Dermis microvascular lymphatic vessel endothelial cell (primary cell): Measurements from ENCODE around the gene NKD1. TPM values are rescaled to one million over a fixed set of nuclear protein-coding genes. Genes with fewer than 3 reads are reported as not detected.
A peak's percentile ranks its signal among the peaks of the same experiment; 100 is the strongest.

Experiments used
- DNase-seq, 2 donors: peaks; one replicate each; pipeline versions ENCODE4 v3.0.0 to v3.0.0-alpha.2; 2010; ENCODE audit warnings: low read depth in 2 of 2
- total RNA-seq: library from RNA; depleted of rRNA; stranded (reverse); fragments of >200 nt; gene quantifications from 2 replicates; pipeline ENCODE4 v1.2.1, GENCODE V29; 2014

Gene NKD1
- total RNA-seq, 1 donor from 2014 or later, result under 0.01 TPM

GRCh38 chr16:50673496-50674275, 125.5 kb downstream of the NKD1 start:
- no peak for DNase-seq

- no peak for DNase-seq
These were observed 126.6 kb downstream of the NKD1 start for GRCh38 chr16:50674831-50675230.

DNA sequence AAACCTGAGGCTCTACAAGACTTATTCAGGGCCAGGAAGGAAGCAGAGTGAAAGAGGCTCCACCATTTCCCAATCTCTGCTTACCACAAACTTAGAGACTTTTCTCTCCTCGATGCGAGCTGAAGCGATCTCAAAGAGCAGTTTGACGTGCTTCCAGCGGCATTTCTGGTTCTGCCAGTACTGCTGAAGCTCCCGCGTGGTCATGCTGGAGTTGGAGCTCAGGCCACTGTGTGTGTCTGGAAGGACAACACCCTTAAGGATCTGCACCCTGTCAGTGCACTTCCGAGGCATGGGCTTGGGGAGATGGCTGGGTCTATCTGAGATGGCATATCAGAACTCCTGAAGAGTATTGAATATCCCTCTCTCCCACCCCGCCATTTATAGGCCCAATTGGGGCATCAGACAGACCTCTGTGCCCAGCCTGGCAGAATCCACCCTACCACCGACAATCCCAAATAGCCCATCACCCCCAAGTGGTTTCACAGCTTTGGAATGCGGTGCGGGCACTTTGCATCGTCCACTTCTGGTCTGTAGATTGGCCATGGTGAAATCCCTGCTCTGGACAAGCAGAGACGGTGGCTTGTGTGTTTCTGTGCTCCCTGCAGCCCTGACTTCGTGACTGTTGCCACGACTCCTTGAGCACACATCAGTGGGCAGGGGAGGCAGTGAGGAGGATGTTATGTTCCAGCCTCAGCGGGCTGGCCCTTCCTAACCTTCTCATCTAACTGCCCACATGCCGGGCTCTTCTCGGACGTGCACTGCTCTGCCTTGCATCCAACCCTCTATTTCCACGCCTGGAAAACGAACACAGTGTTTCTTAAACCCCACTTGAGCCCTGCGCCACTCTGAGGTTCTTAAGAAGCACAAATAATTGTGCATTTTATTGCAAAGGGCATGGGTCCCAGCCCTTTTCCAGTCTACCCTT, 127.8 kb downstream of the NKD1 start:
- DNase-seq, result no peak

DNA sequence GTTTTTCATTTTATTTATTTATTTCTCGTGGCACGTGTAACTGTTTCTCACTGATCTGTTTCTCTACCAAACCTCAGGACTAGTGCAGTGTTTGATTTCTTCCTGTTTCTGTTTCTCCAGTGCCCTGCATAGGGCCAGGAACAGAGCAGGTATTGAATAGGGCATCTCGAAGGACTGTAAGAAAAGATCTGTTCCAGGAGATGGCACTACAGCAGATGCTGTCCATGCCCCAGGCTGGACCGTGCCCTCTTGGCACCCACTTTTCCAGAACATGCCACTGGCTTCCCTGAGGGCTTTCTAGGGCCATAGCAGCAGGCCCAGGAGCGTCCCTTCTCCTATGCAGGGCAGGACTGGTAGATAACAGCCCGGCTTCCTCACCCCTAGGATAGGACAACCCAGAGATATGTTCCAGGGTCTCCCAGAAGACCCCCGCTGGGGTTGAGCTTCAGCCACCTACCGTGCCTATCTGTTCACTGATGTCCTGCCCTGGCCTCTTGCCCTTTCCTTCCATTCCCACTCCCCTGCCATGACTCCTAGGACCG, 128.6 kb downstream of the NKD1 start:
- no peak for DNase-seq

DNA sequence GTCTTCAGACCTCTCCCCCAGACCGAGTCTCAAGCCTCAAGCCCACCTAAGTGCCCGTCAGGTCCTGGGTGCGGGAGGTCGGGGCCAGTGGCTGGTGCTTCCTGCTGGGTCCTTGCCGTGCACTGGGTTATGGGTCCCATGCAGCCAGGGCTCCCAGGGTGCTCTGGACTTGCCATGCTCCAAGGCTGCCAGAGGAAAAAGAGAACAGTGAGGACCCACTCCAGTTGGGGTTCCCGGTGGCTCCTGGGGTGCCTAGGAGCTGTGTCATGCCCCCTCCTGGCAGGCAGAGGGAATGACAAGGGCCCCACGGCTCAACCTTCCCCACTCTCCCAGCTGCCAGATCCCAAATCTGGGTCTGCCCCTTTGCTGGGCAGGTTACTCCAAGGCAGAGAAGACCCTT, 129.2 kb downstream of the NKD1 start:
- DNase-seq, result no peak

DNA sequence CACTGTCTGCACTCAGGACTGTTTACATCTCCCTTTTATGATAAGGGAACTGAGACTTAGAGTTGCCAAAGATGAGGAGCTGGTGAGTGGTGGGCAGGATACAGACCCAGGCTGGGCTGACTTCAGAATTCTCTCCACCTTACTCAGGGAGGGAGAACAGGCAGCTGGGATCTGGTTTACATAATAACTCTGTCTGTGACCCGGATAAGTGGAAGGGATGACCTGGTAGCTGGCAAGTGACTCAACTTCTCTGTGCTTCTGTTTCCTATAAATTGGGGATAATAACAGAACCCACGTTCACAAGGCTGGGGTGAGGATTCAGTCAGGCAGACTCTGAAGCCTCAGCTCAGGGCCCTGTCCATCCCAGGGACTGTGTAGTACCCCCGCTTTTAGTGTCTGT, 130.3 kb downstream of the NKD1 start:
- DNase-seq, result no peak

DNA sequence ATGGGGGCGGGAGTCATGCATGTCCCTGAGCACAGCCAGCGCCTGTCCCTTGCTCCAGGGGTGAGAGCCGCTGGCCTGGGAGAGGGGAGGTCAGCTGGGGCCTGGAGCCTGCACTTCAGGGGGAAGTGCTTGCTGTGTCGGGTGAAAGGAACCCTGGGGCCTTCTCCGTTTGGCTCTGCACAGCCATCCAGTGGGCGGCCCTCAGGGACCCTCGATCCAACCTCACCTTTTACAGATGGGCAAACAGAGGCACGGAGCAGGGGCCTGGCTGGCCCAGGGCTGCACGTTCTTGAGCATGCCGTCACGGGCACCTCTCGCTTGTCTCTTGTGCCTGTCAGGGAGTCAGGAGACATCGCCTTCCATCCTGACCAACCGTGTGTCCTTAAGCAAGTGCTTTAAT, 131.1 kb downstream of the NKD1 start:
- no peak for DNase-seq

DNA sequence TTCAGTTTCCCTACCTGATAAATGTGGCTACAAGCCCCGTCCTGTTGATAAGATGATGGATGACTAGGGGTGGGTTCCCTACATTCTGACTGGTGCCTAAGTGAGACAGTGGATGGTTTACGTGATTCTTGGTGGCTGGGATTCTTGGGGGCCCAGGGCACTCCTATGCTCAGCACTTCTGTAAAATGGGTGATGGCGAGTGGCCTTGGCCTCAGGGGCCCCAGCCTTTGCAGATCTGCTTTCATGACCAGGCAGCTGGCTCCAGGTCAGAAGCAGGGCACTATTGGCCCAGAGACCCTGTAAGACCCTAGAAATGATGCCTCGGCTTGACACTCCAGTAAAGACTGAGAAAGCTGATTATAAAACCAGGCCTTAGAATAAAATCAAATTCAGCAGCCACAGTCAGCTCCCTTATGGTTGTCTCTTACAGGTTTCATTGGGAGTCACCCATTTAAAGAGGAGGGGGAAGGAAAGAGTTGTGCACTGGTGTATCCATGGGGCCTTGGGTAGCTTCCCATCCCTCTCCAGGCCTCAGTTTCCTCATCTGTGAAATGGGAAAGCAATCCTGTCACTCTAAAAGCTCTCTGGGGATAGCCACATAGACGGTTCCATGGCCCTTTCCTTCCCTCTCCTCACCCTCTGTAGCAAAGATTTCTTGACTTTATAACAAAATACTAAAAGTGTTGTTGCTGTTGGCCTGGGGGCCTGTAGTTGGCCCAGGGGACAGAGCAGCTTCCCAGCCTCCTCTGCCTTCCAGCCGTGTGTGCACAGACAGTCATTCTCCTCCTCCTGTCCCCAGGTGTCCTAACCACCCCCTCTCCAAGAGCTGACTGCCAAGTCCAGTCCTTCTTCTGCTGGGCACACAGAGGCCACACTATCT, 131.7 kb downstream of the NKD1 start:
- DNase-seq, result no peak

GRCh38 chr16:50680556-50680893, 132.3 kb downstream of the NKD1 start:
- DNase-seq, result no peak

DNA sequence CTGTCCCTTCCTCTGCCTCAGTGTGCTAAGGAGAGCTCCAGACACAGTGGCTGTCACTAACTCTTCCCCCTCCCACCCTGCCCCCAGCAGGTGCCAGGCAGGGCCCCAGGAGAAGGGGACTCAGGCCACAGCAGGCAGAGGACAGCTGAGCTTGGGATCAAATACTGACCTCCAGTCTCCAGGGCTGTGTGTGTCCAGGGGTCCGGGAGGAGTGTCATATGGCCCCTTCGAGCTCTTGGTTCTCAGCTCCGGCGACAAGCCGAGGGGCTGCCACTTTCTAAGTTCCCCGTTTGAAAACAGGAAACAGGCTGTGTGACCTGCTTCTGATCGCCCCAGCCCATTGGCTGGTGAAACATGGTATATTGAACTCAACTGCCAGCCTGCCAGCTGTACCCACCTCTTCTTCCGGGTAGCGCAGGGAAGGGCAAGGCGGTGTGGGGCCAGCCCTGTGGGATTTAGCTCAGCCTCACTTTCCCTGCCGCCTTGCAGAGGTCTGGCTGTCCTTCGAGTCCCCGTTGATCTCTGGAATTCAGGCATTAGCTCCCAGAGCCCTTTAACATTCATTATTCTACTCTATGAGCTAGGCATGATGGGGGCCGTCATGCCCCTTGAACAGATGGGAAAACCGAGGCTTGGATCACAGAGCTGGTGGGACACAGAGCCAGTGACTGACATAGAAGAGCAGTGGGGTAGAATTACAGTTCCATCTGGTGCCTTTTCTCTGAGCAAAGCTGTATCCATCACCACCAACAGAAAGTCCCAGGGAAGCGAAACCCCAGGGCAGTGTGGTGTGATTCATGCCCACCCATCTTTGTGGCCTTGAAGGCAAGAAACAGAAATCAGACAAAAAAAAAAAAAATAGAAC, 133.1 kb downstream of the NKD1 start, which contains the start of gene SNX20:
SNX20 (minus strand) TSS at position 292 of the 865 bp plus-strand sequence. CDS start 3,786 bp downstream, outside the sequence.
- DNase-seq, result no peak

DNA sequence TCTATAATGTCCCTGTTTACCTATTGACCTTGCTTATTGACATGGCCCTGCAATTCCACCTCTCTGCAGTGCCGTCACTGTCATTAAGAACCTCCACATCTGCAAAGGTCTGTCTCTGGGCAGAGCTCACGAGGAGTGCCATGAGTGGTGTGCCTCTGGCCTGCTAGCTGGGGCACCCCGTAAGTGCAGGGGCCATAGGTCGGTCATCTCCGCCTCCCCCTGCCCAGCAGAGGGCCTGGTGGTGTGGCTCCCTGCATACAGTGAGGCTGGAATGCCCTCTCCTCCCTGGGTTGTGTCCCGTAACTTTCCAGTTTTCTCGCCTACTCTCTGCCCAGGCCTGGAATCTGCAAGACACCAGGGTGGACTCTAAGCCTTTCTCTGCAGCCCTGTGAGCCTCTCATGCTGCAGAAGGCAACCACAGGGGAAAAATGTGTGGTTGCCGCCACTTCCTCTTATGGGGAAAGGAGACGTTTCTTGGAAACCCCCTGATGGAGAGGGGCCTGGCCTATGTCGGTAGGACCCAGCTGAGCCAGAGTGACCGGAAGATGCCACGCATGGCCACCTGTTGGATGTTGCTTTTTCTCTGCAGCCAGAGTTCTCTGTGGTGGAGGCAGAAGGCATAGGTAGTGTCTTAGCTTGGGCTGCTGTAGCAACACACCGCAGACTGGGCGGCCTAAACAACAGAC, 135.6 kb downstream of the NKD1 start:
- no peak for DNase-seq

DNA sequence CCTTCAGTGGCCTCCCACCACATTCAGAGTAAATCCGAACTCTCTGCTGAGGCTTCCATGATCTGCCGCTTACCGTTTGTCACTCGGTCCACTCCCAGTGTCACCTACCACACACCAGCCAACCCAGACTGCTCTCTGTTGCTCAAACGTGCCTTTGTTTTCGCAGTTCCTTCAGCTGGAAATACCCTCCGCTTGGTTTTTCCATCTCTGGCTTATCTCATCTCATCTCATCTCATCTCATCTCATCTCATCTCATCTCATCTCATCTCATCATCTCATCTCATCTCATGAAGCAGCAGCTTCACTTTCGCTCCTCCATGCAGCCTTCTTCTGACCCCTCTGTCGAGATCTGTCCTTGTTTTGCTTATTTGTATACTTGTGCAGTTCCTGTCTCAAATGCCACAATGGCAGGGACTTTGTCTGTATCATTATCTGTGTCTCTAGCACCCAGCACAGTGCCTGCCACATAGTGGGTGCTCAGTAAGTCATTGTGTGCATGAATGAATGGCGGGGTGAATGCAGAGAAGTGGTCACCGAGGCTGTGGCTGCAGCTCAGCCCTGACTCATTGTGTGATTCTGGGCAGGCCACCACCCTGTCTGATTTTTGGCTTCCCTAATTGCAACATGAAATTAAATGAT, 136.7 kb downstream of the NKD1 start:
- no peak for DNase-seq

DNA sequence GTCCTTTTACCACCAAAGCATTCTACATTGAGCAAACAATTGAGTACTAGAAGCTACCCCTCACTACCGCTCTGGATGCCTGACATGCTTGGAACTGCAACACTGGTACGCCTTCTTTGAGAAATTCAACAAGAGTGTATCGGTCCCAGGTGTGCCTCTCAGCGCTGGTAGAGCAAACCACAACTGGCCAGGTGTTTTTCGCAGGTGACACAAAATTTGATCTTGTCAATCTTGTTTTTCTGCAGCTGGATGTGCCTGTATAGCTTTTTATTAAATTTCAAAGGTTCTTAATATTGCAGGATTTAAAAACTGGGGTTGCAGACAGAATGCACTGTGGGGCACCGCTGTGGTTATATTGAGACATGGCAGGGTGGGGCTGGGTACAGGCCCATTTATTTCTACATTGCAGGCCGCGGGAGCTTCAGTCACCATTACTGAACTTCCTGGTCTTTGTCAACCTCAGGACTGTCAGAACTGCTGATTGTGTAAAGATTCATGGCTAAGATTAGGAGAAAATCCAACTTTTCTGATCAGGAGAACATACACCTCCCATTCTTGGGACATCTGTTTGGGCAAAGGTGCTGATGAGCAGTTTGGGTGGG, 137.4 kb downstream of the NKD1 start:
- no peak for DNase-seq

GRCh38 chr16:50688083-50688482, 139.9 kb downstream of the NKD1 start:
- no peak for DNase-seq

DNA sequence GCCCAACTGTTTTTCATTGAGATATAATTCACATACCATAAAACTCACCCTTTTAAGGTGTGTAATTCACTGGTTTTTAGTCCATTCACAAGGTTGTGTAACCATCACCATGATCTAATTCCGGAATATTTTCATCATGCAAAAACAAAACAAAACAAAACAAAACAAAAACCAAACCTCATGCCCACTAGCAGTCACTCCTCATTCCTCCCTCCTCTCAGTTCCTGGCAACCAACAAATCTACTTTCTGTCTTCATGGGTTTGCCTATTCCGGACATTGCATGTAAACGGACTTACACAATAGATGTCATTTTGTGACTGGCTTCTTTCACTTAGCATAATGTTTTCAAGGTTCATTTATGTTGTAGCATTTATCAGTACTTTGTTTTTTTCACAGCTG, 140.7 kb downstream of the NKD1 start:
- DNase-seq, result no peak

- no peak for DNase-seq
These were observed 142.0 kb downstream of the NKD1 start for GRCh38 chr16:50690177-50690576.

- no peak for DNase-seq
These were observed 144.4 kb downstream of the NKD1 start for GRCh38 chr16:50692644-50692998.

GRCh38 chr16:50692999-50693781, 145.0 kb downstream of the NKD1 start, which contains the start of gene NOD2:
Gene NOD2 (plus strand): TSS chr16:50693606. CDS start chr16:50699496, 5,890 bp downstream.
- DNase-seq, result peak in 1 of 2 donors; percentile 16
